Breast epithelium (tissue), 4 donors: ENCODE results near the gene ASAP2. TPM values are rescaled to one million over a fixed set of nuclear protein-coding genes. Genes with fewer than 3 reads are reported as not detected.
A peak's percentile ranks its signal among the peaks of the same experiment; 100 is the strongest.

Source experiments
- DNase-seq, 2 donors: peaks; one replicate each; pipeline ENCODE4 v3.0.0-alpha.2; 2019; ENCODE audit warnings: low spot score in 2 of 2
- H3K27ac ChIP-seq, 2 donors: fragments of 200-600 bp; sonication (generic) in 1 of 2; one replicate each; pipeline ENCODE4 v1.5.1; 2016 to 2019; ENCODE audit warnings: mild to moderate bottlenecking in 1 of 2
- H3K27me3 ChIP-seq, 2 donors: fragments of 200-600 bp; sonication (generic) in 1 of 2; one replicate each; pipeline versions ENCODE4 v1.5.1 to v1.6.0; 2017 to 2019; ENCODE audit warnings: control low read depth in 1 of 2, mild to moderate bottlenecking in 1 of 2
- H3K36me3 ChIP-seq: fragments of 200-600 bp; one replicate; pipeline ENCODE4 v1.5.1; 2019
- H3K4me1 ChIP-seq, 2 donors: fragments of 200-600 bp; sonication (generic); one replicate each; pipeline ENCODE4 v1.5.1; 2016 to 2019; ENCODE audit warnings: control low read depth in 1 of 2
- H3K4me3 ChIP-seq, 3 donors: fragments of 200-600 bp; sonication (generic); 1 replicate in 2 of 3; 2 replicates in 1 of 3; pipeline ENCODE4 v1.5.1; 2016 to 2019; ENCODE audit warnings: mild to moderate bottlenecking in 3 of 3, moderate library complexity in 2 of 3
- H3K9me3 ChIP-seq, 2 donors: fragments of 200-600 bp; sonication (generic) in 1 of 2; one replicate each; pipeline ENCODE4 v1.5.1; 2016 to 2019; ENCODE audit warnings: control low read depth in 1 of 2
- CTCF ChIP-seq, 3 donors: fragments of 450-650 bp; IDR thresholded peaks; one replicate each; pipeline ENCODE4 v1.5.1; 2016 to 2017; ENCODE audit warnings: antibody characterized with exemption in 3 of 3, mild to moderate bottlenecking in 3 of 3, moderate library complexity in 3 of 3
- POLR2A ChIP-seq: fragments of 450-650 bp; IDR thresholded peaks from one replicate; pipeline ENCODE4 v1.6.1; 2016; ENCODE audit warnings: antibody characterized with exemption, mild to moderate bottlenecking, moderate library complexity
- POLR2AphosphoS5 ChIP-seq, 3 donors: sonication (generic); formaldehyde crosslinking; IDR thresholded peaks; one replicate each; pipeline ENCODE4 v1.6.1; 2017; ENCODE audit warnings: antibody characterized with exemption in 3 of 3
- intact Hi-C: fragments of 100-400 bp; cut with DNase I; formaldehyde crosslinking; loops from one replicate; pipeline ENCODE4 v1.15.1; 2023; ENCODE audit warnings: low total_unique reads
- total RNA-seq, 3 donors: library from RNA; depleted of rRNA; stranded (reverse); fragments of >200 nt; gene quantifications; one replicate each; pipeline ENCODE4 v1.1.0, GENCODE V29; 2016

Gene ASAP2
- total RNA-seq, 3 donors from 2014 or later, result 14.5 to 24.2 (median 21.0) TPM

GRCh38 chr2:9239616-9240015 is 33.0 kb downstream of the ASAP2 start:
- DNase-seq, result no peak
- H3K27ac ChIP-seq, result no peak overlapping the region
- peaks cover 0 to 5% of the 10 kb centered on the region in 2 donors for H3K4me1 ChIP-seq
- intact Hi-C loops, result no loop called here
- H3K27me3 ChIP-seq, result no peaks in the 10 kb centered on the region
- no peaks in the 10 kb centered on the region for H3K36me3 ChIP-seq
- H3K9me3 ChIP-seq, result no peaks in the 10 kb centered on the region
- H3K4me3 ChIP-seq, result no peak overlapping the region
- TF ChIP-seq POLR2AphosphoS5 (IDR thresholded peaks at IDR 0.05), result no peak
- no peak for TF ChIP-seq POLR2A
- TF ChIP-seq CTCF (IDR thresholded peaks at IDR 0.05), result no peak

GRCh38 chr2:9240745-9241144 is 34.1 kb downstream of the ASAP2 start:
- Histone ChIP-seq H3K4me1 (peaks cover 0 to 3% of the 10 kb centered on the region in 2 donors), H3K4me3 (no peak overlapping the region), H3K27me3 (no peaks in the 10 kb centered on the region), H3K9me3 (no peaks in the 10 kb centered on the region), H3K36me3 (no peaks in the 10 kb centered on the region), H3K27ac (peak overlapping the region in 1 of 2 donors; percentile 13)
- TF ChIP-seq POLR2AphosphoS5 (IDR thresholded peaks at IDR 0.05) (no peak), CTCF (IDR thresholded peaks at IDR 0.05) (no peak), POLR2A (no peak)
- intact Hi-C loops, result no loop called here
- no peak for DNase-seq

DNA sequence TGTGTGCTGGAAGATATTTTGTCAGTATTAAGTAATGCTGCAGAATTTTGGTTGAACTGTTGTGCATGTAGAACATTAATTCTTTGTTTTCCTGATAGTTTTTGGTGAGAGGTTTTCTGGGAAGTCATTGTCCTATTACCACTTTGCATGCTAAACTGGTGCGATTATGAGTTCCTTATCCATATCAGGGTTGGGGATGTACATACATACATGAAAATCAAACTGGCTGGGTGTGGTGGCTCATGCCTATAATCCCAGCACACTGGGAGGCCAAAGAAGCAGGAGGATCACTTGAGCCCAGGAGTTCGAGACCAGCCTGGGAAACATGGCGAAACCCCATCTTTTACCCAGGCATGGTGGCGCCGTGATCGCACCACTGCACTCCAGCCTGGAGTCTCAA is 34.6 kb downstream of the ASAP2 start:
- no peak overlapping the region for H3K4me3 ChIP-seq
- H3K36me3 ChIP-seq, result no peaks in the 10 kb centered on the region
- no peak for DNase-seq
- peak overlapping the region in 1 of 2 donors; percentile 13 for H3K27ac ChIP-seq
- intact Hi-C loops, result no loop called here
- H3K4me1 ChIP-seq, result no peaks in the 10 kb centered on the region
- no peaks in the 10 kb centered on the region for H3K9me3 ChIP-seq
- TF ChIP-seq POLR2A (no peak), POLR2AphosphoS5 (IDR thresholded peaks at IDR 0.05) (no peak), CTCF (IDR thresholded peaks at IDR 0.05) (no peak)
- H3K27me3 ChIP-seq, result no peaks in the 10 kb centered on the region

DNA sequence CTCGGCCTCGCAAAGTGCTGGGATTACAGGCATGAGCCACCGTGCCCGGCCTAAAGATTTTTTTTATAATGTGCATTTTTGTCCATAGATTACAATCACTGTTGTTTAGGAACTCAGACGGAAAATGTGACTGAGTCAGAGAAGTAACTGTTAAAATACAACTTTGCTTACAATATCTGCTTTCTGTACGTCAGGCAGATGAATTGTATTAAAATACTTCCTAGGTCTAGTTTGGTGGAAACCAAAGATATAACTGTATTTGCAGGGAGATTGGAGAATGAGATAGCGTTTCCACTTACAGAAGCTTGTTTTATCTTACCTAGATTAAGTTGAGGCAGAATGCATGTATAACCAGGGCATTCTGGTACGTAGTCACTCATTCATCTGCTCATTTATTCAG is 36.7 kb downstream of the ASAP2 start:
- Histone ChIP-seq H3K9me3 (no peaks in the 10 kb centered on the region), H3K27ac (no peak overlapping the region), H3K4me1 (no peaks in the 10 kb centered on the region), H3K36me3 (no peaks in the 10 kb centered on the region), H3K27me3 (no peaks in the 10 kb centered on the region), H3K4me3 (no peak overlapping the region)
- intact Hi-C loops, result no loop called here
- TF ChIP-seq CTCF (IDR thresholded peaks at IDR 0.05) (no peak), POLR2AphosphoS5 (IDR thresholded peaks at IDR 0.05) (no peak), POLR2A (no peak)
- no peak for DNase-seq

DNA sequence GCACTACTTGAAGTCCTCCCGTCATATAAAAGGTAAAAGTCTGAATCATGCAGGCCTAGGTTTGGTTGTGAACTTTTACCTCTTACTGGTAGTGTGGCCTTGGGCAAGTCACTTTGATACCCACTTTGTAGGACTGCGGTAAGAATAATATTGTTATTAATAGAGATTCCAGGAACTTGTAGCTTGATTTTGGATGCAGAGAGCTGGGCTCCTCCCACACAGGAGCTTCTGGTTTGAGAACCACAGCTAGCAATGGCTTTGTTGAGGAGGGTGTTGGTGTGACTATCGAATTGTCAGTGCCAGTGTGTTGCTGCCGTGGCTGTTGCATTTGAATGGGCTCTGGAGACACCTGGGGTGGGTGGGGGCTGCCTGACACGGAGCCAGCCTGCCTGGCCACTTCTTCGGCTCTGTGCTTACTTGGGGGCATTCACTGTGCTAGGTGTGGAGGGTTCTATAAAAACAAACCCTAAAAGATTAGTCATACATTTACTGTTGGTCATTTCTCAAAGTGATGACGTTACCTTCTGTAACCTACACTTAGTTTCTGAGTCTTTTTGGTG is 38.5 kb downstream of the ASAP2 start:
- Histone ChIP-seq H3K9me3 (no peaks in the 10 kb centered on the region), H3K4me1 (no peaks in the 10 kb centered on the region), H3K27ac (no peak overlapping the region), H3K4me3 (no peak overlapping the region), H3K36me3 (no peaks in the 10 kb centered on the region), H3K27me3 (no peaks in the 10 kb centered on the region)
- no peak for DNase-seq
- intact Hi-C loops, result no loop called here
- TF ChIP-seq POLR2A (no peak), POLR2AphosphoS5 (IDR thresholded peaks at IDR 0.05) (no peak), CTCF (IDR thresholded peaks at IDR 0.05) (no peak)
